ENCODE measurements around the gene CTSS.
"Not testable (repeated sequence)": the region's sequence is repeated elsewhere in the genome, so short reads cannot be mapped to it uniquely, and the experiment has no call there.

DNA sequence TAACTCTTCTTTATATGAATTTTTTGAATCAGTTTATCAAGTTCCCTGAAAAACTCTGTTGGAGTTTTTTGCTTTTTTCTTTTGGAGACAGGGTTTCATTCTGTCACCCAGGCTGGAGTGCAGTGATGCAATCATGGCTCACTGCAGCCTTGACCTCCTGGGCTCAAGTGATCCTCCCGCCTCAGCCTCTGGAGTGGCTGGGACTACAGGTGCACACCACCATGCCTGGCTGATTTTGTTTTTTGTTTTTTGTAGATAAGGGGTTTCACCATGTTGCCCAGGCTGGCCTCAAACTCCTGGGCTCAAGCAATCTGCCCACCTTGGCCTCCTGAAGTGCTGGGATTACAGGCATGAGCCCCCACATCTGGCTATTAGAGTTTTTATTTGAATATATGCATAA is 2.1 kb upstream of the CTSS start:
- not testable (repeated sequence) for TF ChIP-seq EZH2 (IDR thresholded peaks at IDR 0.05; ENCODE audit: insufficient read depth, poor library complexity, severe bottlenecking); EZH2phosphoT487 (IDR thresholded peaks at IDR 0.05; ENCODE audit: insufficient read depth, low read depth)
